WTC11 (cell line): ENCODE data around the gene ST6GALNAC6. TPM values are rescaled to one million over a fixed set of nuclear protein-coding genes. Genes with fewer than 3 reads are reported as not detected.

Source experiments
- ATAC-seq: fragments of 200-7000 bp; cut with Tn5 transposase; 2 replicates; pipeline ENCODE4 v1.10.0; 2021; ENCODE audit warnings: mild to moderate bottlenecking, moderate library complexity
- CTCF ChIA-PET: fragments of 300-600 bp; sonication (Branson Sonifier 250); formaldehyde crosslinking; loops from one replicate; lab custom pipeline; 2021; ENCODE audit warnings: antibody characterized with exemption; lab: Charles Lee
- POLR2A ChIA-PET: fragments of 350-600 bp; sonication (Branson Sonifier 250); formaldehyde crosslinking; loops from one replicate; lab custom pipeline; 2021; ENCODE audit warnings: antibody characterized with exemption; lab: Charles Lee
- DNase-seq: peaks from one replicate; pipeline ENCODE4 v3.0.0; 2021; ENCODE audit warnings: low spot score
- H3K27ac Mint-ChIP-seq: 2 replicates; pipeline ENCODE4 v1.8.0; 2021; ENCODE audit warnings: mixed read lengths
- H3K27me3 Mint-ChIP-seq: 2 replicates; pipeline ENCODE4 v1.8.0; 2021; ENCODE audit warnings: low read depth, mild to moderate bottlenecking, moderate library complexity, mixed read lengths
- H3K36me3 Mint-ChIP-seq: 2 replicates; pipeline ENCODE4 v1.8.0; 2021; ENCODE audit warnings: mixed read lengths
- H3K4me1 Mint-ChIP-seq: 2 replicates; pipeline ENCODE4 v1.8.0; 2022; ENCODE audit warnings: mixed read lengths
- H3K4me3 Mint-ChIP-seq: 2 replicates; pipeline ENCODE4 v1.8.0; 2021; ENCODE audit warnings: mild to moderate bottlenecking, moderate library complexity, mixed read lengths
- H3K9me3 Mint-ChIP-seq: 2 replicates; pipeline ENCODE4 v1.8.0; 2021; ENCODE audit warnings: mixed read lengths
- ATF1 ChIP-seq: sonication (generic); formaldehyde crosslinking; IDR thresholded peaks from 2 replicates; pipeline ENCODE4 v1.8.1; 2023; ENCODE audit warnings: mild to moderate bottlenecking, moderate library complexity, missing genetic modification reagents
- CREB1 ChIP-seq: sonication (generic); formaldehyde crosslinking; IDR thresholded peaks from 2 replicates; pipeline ENCODE4 v1.8.0; 2023; ENCODE audit warnings: mild to moderate bottlenecking, missing genetic modification reagents
- FOXK1 ChIP-seq: sonication (generic); formaldehyde crosslinking; IDR thresholded peaks from 2 replicates; pipeline ENCODE4 v1.8.0; 2022; ENCODE audit warnings: mild to moderate bottlenecking, moderate library complexity, missing genetic modification reagents
- FOXP1 ChIP-seq: sonication (generic); formaldehyde crosslinking; IDR thresholded peaks from 2 replicates; pipeline ENCODE4 v1.8.0; 2022; ENCODE audit warnings: missing genetic modification reagents, mild to moderate bottlenecking, moderate library complexity, borderline replicate concordance
- HMGA2 ChIP-seq: fragments of 250-450 bp; sonication (Bioruptor Pico); IDR thresholded peaks from 2 replicates; pipeline ENCODE4 v1.4.0; 2021; ENCODE audit warnings: mild to moderate bottlenecking, moderate library complexity
- HMGXB4 ChIP-seq: sonication (generic); formaldehyde crosslinking; IDR thresholded peaks from 2 replicates; pipeline ENCODE4 v1.8.1; 2023; ENCODE audit warnings: mild to moderate bottlenecking, moderate library complexity, missing genetic modification reagents
- IRF2 ChIP-seq: sonication (generic); formaldehyde crosslinking; IDR thresholded peaks from 2 replicates; pipeline ENCODE4 v1.8.0; 2022; ENCODE audit warnings: low read depth, missing genetic modification reagents, borderline replicate concordance
- KAT7 ChIP-seq: sonication (generic); formaldehyde crosslinking; IDR thresholded peaks from 2 replicates; pipeline ENCODE4 v1.8.1; 2023; ENCODE audit warnings: missing genetic modification reagents, mild to moderate bottlenecking, borderline replicate concordance
- NFYB ChIP-seq: sonication (generic); formaldehyde crosslinking; conservative IDR thresholded peaks from 2 replicates; pipeline ENCODE4 v1.8.0; 2022; ENCODE audit warnings: low read depth, missing genetic modification reagents
- RELA ChIP-seq: sonication (generic); formaldehyde crosslinking; IDR thresholded peaks from 2 replicates; pipeline ENCODE4 v1.8.1; 2022; ENCODE audit warnings: missing genetic modification reagents, mild to moderate bottlenecking, borderline replicate concordance
- ZSCAN18 ChIP-seq: fragments of 250-450 bp; sonication (Bioruptor Pico); IDR thresholded peaks from 2 replicates; pipeline ENCODE4 v2.1.2; 2022; ENCODE audit warnings: mild to moderate bottlenecking, moderate library complexity
- total RNA-seq: library from RNA; stranded (reverse); gene quantifications from 3 replicates; pipeline ENCODE4 v1.2.3, GENCODE V29; 2021
- TF ChIP-seq, protein P1 (sequence below): sonication (generic); formaldehyde crosslinking; IDR thresholded peaks from 2 replicates; pipeline ENCODE4 v1.8.0; 2023; ENCODE audit warnings: missing genetic modification reagents, mild to moderate bottlenecking, borderline replicate concordance
- TF ChIP-seq, protein P2 (sequence below): sonication (generic); formaldehyde crosslinking; conservative IDR thresholded peaks from 2 replicates; pipeline ENCODE4 v1.8.1; 2022; ENCODE audit warnings: mild to moderate bottlenecking, missing genetic modification reagents
- TF ChIP-seq, protein P3 (sequence below): sonication (generic); formaldehyde crosslinking; IDR thresholded peaks from 2 replicates; pipeline ENCODE4 v1.8.0; 2022; ENCODE audit warnings: missing genetic modification reagents
- TF ChIP-seq, protein P4 (sequence below): sonication (generic); formaldehyde crosslinking; IDR thresholded peaks from 2 replicates; pipeline ENCODE4 v1.8.1; 2022; ENCODE audit warnings: mild to moderate bottlenecking, moderate library complexity, missing genetic modification reagents
- TF ChIP-seq, protein P5 (sequence below): sonication (generic); formaldehyde crosslinking; IDR thresholded peaks from 2 replicates; pipeline ENCODE4 v1.8.0; 2022; ENCODE audit warnings: mild to moderate bottlenecking, missing genetic modification reagents

Gene ST6GALNAC6
- total RNA-seq, 1 experiment from 2014 or later = 47.5 TPM

DNA sequence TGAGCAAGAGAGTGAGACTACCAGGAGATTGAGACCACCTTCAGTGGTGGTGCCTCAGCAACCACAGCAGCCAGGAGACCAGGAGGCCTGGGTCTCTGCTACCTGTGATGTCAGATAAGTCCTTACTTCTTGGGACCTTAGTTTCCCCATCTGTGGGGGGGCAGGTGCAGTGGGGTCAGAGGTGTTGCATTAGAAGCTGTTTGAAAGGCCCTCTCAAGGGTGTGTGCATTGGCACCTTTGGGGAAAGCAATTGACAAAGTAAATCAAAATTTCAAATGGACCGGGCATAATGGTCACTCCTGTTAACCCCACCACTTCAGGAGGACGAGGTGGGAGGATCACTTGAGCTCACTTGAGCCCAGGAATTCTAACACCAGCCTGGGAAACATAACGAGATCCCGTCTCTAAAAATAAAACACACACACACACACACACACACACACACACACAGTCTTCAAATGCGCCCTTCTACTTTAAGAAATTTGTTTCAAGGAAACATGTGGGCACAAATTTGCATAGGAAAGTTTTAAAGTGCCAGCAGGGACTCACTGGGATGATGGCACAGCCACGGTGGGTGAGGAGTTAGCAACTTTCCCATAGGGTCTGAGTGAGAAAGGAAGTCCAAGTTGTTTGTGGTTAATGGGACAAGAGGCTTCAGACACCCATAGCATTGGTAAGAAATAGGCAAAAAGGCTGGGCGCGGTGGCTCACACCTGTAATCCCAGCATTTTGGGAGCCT lies 20.6 kb downstream of the ST6GALNAC6 start (continued):
- TF ChIP-seq ZSCAN18 (CRISPR knock-in tag) = no peak
- no peak for TF ChIP-seq KAT7 (CRISPR knock-in tag)
- TF ChIP-seq, all 79 proteins: peak for 0

DNA sequence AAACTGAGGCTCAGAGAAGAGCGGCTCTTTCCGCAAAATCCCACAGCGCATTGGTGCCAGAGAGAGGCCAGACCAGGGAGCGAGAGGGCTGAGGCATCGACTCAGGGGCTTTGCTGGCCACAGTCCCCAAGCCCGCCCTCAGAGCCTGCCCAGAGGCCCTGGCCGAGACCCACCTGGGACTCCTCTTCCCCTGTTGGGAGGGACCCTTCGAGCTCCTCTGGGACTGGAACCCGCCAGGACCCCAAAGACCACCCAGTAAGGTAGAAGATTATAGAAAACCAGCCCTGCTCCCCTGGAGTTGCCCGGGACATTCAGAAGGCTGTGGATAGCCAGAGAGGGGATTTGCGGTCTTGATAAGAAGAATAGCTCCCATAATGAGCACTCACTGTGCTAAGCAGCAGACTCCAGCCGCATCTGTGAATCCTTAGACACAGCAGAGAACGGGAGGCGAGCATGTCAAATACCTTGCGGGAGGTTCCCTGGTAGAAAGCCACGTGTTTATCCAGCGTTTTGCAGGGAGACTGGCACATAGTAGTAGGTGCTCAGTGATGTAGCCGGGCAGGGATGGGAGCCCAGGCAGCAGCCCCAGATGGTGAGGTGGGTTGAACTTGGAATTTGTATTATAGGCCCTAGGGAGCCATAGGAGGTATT lies 21.3 kb downstream of the ST6GALNAC6 start:
- DNase-seq (no peak), ATAC-seq (peak; percentile 15)
- H3K4me3 Mint-ChIP-seq = peak overlapping the region; percentile 79
- no peak overlapping the region for H3K27ac Mint-ChIP-seq
- no peaks in the 10 kb centered on the region for H3K9me3 Mint-ChIP-seq
- no peaks in the 10 kb centered on the region for H3K27me3 Mint-ChIP-seq
- H3K4me1 Mint-ChIP-seq = peaks cover 17% of the 10 kb centered on the region
- no peak for TF ChIP-seq ATF1
- no peak for TF ChIP-seq HMGA2 (CRISPR knock-in tag)
- TF ChIP-seq FOXP1 (CRISPR knock-in tag) = no peak
- no peak for TF ChIP-seq NFYB (CRISPR knock-in tag)
- no peak for TF ChIP-seq CREB1 (CRISPR knock-in tag)
- no peak for TF ChIP-seq IRF2 (CRISPR knock-in tag)
- TF ChIP-seq, protein P1, sequence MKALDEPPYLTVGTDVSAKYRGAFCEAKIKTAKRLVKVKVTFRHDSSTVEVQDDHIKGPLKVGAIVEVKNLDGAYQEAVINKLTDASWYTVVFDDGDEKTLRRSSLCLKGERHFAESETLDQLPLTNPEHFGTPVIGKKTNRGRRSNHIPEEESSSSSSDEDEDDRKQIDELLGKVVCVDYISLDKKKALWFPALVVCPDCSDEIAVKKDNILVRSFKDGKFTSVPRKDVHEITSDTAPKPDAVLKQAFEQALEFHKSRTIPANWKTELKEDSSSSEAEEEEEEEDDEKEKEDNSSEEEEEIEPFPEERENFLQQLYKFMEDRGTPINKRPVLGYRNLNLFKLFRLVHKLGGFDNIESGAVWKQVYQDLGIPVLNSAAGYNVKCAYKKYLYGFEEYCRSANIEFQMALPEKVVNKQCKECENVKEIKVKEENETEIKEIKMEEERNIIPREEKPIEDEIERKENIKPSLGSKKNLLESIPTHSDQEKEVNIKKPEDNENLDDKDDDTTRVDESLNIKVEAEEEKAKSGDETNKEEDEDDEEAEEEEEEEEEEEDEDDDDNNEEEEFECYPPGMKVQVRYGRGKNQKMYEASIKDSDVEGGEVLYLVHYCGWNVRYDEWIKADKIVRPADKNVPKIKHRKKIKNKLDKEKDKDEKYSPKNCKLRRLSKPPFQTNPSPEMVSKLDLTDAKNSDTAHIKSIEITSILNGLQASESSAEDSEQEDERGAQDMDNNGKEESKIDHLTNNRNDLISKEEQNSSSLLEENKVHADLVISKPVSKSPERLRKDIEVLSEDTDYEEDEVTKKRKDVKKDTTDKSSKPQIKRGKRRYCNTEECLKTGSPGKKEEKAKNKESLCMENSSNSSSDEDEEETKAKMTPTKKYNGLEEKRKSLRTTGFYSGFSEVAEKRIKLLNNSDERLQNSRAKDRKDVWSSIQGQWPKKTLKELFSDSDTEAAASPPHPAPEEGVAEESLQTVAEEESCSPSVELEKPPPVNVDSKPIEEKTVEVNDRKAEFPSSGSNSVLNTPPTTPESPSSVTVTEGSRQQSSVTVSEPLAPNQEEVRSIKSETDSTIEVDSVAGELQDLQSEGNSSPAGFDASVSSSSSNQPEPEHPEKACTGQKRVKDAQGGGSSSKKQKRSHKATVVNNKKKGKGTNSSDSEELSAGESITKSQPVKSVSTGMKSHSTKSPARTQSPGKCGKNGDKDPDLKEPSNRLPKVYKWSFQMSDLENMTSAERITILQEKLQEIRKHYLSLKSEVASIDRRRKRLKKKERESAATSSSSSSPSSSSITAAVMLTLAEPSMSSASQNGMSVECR = no peak
- no peaks in the 10 kb centered on the region for H3K36me3 Mint-ChIP-seq
- POLR2A ChIA-PET = no interaction called here
- CTCF ChIA-PET = interaction anchor here (1.0 to 3.0 kb wide), 6 partner anchors 9 to 143 kb away, joined by 3 to 17 read pairs (median 9); partner anchors contain the start of gene TOR2A

GRCh38 chr9:127877566-127877998 lies 21.8 kb downstream of the ST6GALNAC6 start, which contains the start of gene AK1:
AK1 (minus strand) TSS chr9:127877675; CDS start chr9:127874617, 3,058 bp downstream.
- Mint-ChIP-seq H3K4me3 (peak within 1 kb of the TSS; percentile 79), H3K27ac (no peak within 1 kb of the TSS), H3K27me3 (no peaks in the 10 kb centered on the region), H3K36me3 (no peaks in the 10 kb centered on the region), H3K9me3 (no peaks in the 10 kb centered on the region), H3K4me1 (peaks cover 12% of the 10 kb centered on the region)
- CTCF ChIA-PET = interaction anchor here (1.0 to 3.0 kb wide), 6 partner anchors 9 to 143 kb away, joined by 3 to 17 read pairs (median 9); partner anchors contain the start of gene TOR2A
- POLR2A ChIA-PET = no interaction called here
- DNase-seq (peak; percentile 76), ATAC-seq (peak; percentile 73)
- TF ChIP-seq HMGXB4 = 0 out of 2 replicates have a peak, but pooled peaks have one; percentile 39
- TF ChIP-seq, protein P2, sequence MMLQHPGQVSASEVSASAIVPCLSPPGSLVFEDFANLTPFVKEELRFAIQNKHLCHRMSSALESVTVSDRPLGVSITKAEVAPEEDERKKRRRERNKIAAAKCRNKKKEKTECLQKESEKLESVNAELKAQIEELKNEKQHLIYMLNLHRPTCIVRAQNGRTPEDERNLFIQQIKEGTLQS (CRISPR knock-in tag) = no peak
- TF ChIP-seq, protein P3, sequence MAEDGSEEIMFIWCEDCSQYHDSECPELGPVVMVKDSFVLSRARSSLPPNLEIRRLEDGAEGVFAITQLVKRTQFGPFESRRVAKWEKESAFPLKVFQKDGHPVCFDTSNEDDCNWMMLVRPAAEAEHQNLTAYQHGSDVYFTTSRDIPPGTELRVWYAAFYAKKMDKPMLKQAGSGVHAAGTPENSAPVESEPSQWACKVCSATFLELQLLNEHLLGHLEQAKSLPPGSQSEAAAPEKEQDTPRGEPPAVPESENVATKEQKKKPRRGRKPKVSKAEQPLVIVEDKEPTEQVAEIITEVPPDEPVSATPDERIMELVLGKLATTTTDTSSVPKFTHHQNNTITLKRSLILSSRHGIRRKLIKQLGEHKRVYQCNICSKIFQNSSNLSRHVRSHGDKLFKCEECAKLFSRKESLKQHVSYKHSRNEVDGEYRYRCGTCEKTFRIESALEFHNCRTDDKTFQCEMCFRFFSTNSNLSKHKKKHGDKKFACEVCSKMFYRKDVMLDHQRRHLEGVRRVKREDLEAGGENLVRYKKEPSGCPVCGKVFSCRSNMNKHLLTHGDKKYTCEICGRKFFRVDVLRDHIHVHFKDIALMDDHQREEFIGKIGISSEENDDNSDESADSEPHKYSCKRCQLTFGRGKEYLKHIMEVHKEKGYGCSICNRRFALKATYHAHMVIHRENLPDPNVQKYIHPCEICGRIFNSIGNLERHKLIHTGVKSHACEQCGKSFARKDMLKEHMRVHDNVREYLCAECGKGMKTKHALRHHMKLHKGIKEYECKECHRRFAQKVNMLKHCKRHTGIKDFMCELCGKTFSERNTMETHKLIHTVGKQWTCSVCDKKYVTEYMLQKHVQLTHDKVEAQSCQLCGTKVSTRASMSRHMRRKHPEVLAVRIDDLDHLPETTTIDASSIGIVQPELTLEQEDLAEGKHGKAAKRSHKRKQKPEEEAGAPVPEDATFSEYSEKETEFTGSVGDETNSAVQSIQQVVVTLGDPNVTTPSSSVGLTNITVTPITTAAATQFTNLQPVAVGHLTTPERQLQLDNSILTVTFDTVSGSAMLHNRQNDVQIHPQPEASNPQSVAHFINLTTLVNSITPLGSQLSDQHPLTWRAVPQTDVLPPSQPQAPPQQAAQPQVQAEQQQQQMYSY (CRISPR knock-in tag) = peak; percentile 73
- TF ChIP-seq RELA (CRISPR knock-in tag) = no peak
- TF ChIP-seq, protein P4, sequence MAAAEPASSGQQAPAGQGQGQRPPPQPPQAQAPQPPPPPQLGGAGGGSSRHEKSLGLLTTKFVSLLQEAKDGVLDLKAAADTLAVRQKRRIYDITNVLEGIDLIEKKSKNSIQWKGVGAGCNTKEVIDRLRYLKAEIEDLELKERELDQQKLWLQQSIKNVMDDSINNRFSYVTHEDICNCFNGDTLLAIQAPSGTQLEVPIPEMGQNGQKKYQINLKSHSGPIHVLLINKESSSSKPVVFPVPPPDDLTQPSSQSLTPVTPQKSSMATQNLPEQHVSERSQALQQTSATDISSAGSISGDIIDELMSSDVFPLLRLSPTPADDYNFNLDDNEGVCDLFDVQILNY (CRISPR knock-in tag) = peak; percentile 76; the same call in 1 of the 2 replicates
- TF ChIP-seq, protein P5, sequence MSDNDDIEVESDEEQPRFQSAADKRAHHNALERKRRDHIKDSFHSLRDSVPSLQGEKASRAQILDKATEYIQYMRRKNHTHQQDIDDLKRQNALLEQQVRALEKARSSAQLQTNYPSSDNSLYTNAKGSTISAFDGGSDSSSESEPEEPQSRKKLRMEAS (CRISPR knock-in tag) = no peak
- TF ChIP-seq FOXK1 (CRISPR knock-in tag) = 0 out of 2 replicates have a peak, but pooled peaks have one; percentile 13
